NCI-H2227 treated with DMSO at 0.1 percent for 48 hours (cell line): ENCODE results near the gene HHAT.

Experiments
- DNase-seq: peaks from one replicate; lab custom pipeline; 2025; lab: John Stamatoyannopoulos, UW

Gene HHAT

DNA sequence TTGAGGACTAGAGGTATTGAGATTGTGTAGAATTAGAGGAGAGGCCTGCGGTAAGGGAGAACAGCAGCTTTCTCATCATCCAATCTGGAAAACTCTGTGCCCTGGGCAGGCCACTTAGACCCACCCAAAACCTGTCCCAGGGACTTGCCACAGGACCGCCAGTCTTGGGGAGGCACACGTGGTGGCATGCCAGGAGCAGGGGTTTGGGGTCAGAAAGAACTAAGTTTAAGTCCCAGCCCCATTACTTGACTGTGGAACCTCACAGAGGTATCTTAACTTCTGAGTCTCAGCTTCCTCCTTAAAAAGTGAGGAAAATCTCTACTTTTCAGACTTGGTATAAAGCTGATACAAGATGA, 356.6 kb downstream of the HHAT start:
- DNase-seq: no peak

DNA sequence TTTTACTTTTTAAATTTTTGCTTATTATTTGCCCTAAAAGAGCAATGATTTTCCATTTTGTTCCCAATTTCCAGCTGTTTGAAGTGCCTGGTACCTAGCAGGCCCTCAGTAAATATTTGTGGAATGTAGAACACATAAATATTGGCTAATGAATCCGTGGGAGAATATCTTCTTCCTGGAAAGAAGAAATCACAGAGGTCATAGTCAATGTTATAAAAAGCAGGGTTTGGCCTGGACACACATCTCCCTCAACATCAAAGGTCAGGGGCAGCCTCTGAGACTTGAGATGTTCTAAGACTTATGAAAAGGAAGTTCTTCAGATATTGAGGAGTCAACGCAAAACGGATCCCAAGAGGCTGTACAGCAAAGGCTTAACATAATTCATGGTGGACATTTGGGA, 358.1 kb downstream of the HHAT start:
- DNase-seq: no peak

DNA sequence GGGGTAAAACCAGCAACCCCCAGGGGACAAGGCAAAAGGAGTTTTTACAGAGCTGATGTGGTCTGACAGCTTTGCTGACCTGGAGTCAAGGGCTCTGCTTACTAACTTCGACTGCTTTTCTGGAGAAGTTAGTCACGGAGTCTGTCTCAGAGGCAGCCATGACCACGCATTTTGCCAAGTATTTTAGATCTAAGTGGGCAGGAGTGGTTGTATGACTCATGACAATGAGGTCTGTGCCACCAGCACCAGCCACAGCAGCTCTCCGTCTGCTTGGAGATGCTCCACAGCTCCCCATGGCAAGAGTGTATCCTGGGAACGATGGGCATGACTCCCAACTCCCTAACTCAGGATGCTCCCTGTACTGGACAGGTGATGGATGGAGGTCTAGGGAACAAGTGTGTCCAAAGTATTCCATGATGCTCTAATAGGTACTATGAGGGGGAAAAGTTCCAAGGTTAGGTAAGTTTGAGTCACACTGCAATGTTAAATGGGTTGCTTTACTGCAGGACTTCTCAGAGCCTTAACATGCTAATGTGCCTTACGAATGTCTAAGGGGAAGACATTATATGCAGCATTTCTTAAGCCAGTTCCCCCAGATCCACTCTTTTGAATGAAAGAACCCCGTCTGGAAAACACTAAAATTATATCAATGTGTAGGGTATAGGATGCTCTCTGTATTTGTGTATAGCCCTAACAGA, 359.0 kb downstream of the HHAT start:
- no peak for DNase-seq

GRCh38 chr1:210688512-210689234, 360.0 kb downstream of the HHAT start:
- no peak for DNase-seq

DNA sequence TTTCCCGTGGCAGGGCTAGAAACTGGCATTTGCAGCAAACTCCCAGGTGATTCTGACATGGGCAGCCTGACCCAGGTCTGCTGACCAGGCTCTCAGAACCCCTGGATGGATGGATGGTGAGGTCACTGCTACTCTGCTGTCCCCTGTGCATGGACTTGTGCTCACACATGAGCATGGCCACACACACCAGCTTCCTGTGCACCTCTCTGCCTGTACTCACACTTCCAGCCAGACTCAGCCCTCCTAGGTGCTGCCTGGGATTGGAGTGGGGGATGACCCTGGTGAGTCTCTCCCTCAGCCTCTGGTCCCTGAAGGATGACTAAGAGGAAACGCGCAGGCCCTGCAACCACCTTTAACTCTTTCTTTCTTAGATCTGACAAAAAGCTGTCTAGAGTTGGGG, 361.1 kb downstream of the HHAT start:
- DNase-seq: no peak

DNA sequence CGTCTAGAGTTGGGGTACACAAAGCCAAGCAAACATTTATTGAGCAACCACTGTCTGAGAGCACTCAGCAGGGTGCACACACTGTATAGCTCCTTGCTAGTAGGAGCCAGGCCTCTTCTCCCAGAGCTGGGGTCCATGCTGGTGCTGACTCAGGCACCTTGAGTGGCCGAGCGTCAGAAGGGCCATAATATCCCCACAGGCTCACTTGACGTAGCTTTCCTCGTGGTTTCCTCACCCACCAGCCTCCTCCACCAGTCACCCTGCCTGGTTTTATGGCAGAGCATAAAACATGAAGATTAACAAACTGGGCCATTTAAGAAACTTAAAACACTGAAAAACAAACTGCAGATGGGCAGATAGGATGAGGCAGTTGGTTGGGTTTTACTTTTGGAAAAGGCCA, 361.5 kb downstream of the HHAT start:
- no peak for DNase-seq

DNA sequence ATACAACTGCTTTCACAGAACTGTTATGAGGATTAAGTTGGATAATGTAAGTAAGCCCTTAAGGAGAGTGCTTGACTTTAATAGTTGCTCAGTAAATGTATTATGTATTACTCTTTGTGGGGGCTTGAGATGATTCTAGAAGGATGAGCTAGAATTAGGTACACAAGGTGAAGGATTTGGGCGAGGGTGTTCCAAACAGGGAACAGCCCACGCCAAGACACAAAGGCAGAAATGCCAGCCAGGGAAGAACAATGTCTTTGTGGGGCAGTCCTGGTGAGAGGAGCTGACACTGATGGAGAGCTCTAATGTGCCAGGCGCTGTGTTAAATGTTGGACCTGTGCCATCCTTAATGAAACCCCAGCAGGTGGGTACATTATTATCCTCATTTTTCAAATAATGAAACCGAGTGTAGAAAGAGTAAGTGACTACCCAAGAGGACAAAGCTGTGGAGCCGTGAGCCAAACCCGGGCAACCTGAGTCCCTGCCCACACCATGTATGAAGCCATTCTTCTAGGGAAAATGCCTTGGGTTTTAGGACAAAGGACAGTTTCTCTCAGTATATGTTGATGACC, 362.4 kb downstream of the HHAT start:
- no peak for DNase-seq

GRCh38 chr1:210692796-210693195, 364.1 kb downstream of the HHAT start:
- no peak for DNase-seq

DNA sequence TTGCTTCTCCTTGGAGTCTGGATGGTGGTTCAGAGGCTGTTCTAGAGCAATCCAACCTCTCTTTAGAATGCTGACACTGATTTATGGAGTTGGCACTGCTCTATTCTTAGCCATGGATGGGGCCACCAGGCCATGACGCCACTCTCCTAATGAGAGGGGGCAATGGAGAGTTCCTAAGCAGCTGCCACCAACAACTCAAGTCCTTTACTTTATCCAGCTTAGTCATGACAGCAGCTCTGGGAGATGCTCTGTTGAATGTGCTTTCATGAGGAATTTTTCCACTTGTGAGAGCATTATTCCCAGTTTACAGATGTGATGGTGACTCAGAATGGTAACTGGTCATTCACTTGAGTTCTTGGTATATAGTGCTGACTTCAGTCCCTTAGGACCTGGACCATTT, 366.3 kb downstream of the HHAT start:
- DNase-seq: no peak

DNA sequence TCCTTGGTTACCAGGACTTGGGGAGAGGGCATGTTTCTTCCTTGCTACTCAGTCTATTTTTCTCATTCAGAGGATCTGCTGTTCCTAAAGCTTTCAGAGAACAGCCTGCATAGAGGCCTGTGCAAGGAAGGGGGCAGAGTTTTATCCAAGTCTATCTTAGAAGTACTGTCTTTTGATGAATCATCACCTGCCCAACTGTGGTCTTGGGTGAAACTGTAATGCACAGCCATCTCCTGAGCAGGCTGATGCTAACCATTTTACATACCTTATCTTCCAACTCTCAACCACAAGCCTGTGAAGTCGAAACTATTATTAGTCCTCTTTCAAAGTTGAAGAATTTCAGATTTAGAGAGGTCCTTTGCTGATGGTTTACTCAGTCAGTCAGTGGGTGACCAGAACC, 368.0 kb downstream of the HHAT start:
- no peak for DNase-seq

GRCh38 chr1:210697185-210697584, 368.5 kb downstream of the HHAT start:
- no peak for DNase-seq

DNA sequence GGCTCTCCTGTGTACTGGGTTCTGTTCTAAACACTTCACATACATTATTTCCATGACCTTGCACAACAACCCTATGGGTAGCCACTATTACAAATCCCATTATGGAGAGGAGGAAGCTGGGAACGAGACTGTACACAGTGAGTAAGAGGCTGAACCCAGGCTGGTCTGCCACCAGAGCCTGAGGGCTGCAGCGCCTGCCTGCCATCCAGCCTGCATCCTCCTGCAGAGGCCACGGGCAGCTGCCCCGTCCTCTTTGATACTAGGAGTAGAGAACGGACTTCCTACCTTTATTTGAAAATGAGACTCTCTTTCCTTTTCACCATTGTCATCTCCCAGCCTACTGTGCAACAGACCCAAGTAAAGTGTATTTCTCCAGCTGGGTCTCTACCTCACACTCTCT, 370.0 kb downstream of the HHAT start:
- peak; percentile 38 for DNase-seq

DNA sequence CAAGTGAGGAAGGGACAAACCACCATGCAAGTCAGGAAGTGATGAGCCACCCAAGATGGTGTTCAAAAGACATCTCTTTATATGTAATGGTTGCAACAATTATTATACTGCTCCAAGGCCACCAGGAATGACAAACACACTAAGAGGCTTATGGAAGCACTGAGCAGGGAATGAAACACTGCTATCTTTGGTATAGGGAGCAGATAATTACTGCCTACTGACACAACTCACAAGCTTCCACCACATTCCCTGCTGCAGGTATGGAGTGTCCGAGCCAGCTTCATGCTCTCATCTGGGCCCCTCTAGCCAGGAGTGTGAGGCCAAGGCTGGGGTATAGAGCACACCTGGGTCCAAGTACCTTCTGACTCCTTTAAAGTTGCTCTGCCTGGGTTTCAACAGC, 371.4 kb downstream of the HHAT start:
- DNase-seq: no peak

DNA sequence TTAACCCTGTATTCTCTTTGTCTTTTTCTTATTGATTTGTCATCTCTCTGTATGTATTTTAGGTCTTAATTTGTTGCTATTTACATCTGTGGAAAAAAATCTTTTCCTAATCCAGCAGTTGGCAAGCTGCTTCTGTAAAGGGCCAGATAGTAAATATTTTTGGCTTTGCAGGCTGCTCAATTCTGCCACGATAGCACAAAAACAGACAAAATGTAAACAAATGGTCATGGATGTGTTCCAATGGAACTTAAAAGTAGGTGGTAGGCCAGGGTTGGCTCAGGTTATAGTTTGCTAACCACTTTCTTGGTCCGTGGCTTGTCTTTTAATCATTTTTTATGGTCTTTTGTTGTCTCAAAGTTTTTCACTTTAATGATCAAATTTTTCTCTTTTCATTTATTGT, 371.8 kb downstream of the HHAT start:
- DNase-seq: no peak

DNA sequence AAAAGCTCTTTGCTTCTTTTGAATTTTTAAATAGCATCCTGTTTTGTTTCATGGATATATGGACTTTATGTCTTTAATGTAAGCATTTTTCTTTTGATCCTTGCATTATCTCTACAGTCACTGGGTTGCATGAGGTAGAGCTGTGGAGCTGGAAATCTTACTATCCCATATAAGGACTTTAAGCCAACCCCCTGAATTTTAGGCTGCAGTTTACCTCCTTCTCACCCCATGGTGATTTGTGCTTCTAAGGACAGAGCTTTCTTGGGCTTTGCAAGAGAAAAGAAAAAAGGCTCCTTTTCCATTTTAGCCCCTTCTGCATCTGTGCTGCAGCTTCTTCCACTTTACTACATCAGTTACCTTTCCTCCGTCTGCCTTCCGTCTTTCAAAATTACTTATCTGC, 373.8 kb downstream of the HHAT start:
- no peak for DNase-seq

DNA sequence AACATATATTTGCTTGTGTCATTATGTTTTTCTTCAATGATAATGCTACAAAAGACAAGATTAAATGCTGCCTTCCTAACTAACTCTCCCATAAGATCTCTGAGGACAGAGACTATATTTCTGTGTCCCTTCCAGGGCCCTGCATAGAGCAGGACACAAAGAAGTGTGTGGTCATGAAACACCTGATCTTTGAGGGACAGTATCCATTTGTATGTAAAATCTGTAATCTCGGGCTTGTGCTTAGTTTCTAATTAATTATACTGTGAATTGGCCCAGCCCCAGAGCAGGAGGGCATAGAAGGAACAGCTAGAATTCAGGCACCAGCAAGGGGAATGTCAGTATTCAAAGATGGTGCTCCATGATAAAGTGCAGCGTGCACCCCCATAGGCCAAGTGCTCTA, 374.9 kb downstream of the HHAT start:
- DNase-seq: no peak

- DNase-seq: no peak
These were observed 376.4 kb downstream of the HHAT start for GRCh38 chr1:210705086-210705485.

DNA sequence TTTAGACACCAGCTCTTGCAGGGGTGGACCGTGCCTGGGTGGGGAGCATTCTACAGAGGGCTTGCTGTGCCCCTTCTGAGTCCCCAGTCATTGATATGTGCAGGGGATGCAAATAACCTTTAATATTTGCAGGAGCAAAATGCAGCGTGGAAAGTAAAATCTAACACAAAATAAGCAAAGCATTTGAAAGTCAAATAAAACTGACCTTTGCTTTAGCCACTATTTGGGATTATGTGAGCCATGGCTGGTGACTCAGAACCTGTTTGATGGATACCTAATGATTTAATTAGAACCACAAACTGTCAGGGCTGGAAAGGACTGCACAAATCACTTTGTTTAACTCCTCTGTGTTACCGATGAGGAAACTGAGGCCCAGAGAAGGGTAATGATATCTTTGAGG, 377.5 kb downstream of the HHAT start:
- no peak for DNase-seq

DNA sequence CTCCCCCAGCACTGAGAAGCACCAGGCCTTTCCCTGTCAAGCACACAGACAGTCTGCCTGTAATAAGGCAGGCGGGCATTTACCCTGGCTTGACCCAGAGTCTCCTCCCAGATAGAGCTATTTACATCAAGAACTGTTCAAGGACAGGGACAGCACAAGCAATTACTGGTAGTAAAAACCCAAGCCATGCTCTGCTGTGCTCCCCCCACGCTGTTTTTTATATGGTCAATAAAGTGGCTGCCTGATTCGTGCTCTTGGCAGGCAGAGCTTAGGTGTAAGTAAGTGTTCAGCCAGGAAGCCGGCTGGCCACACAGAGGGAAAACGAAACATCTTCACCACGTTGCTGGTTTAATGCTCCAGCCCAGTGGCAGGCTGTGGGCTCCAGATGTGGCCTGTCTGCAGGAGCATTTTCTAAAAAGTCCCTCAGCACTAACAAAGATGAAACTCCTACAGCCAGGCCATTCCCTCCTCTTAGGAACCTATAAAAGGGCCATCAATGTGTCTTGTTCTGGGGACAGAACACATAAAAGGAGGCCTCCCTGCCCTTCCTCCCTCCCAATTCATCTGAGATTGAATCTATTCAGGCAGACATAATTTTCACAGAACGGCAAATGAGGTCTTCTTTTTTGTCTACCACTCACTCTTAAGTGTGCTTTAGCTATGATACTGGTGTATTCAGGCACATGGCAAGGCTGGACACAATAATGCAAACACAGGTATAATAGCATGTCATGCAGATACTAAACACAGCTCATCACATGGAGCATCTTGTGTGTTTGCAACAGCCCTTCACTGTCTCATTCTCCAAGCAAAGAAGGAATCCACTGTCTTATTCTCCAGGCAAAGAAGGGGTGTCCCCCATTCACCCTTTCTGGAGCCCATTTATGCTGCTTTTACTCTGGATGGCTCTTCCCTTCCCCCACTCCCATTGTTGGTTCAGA, 378.9 kb downstream of the HHAT start:
- DNase-seq: peak; percentile 61

DNA sequence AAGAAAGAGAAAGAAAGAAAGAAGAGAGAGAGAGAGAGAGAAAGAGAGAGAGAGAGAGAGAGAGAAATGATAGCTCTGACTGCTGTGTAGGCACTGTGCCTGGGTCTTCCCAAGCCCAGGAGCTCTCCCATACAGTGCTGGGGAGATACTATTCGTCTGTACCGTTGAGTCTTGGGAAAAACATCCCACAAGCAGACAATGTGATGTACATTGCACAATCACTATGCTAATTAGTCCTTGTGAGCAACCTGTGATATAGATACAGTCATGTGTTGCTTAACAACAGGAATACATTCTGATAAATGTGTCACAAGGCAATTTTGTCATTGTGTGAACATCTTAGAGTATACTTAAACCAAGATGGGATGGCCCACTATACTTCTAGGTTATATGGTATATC, 381.0 kb downstream of the HHAT start:
- no peak for DNase-seq

- DNase-seq: no peak
These were observed 383.3 kb downstream of the HHAT start for GRCh38 chr1:210711825-210712612.

GRCh38 chr1:210715072-210715471, 386.4 kb downstream of the HHAT start:
- DNase-seq: no peak
